Ovary (tissue), 3 donors: ENCODE data around the gene ERVFRD-1.

ENCODE experiments used
- EP300 ChIP-seq: sonication (generic); formaldehyde crosslinking; IDR thresholded peaks from one replicate; pipeline ENCODE4 v1.6.1; 2017; ENCODE audit warnings: antibody characterized with exemption
- POLR2A ChIP-seq: fragments of 450-650 bp; IDR thresholded peaks from one replicate; pipeline ENCODE4 v1.6.1; 2017; ENCODE audit warnings: antibody characterized with exemption, mild to moderate bottlenecking, moderate library complexity
- TF ChIP-seq, protein P1 (sequence below), 3 donors: fragments of 450-650 bp in 2 of 3; fragments of 200-600 bp in 1 of 3; IDR thresholded peaks; one replicate each; pipeline versions ENCODE4 v1.5.1 to v1.8.0; 2016 to 2022; ENCODE audit warnings: antibody characterized with exemption in 3 of 3, mild to moderate bottlenecking in 1 of 3
- donor health status: DM: no; HTN: no; CAD: no.

DNA sequence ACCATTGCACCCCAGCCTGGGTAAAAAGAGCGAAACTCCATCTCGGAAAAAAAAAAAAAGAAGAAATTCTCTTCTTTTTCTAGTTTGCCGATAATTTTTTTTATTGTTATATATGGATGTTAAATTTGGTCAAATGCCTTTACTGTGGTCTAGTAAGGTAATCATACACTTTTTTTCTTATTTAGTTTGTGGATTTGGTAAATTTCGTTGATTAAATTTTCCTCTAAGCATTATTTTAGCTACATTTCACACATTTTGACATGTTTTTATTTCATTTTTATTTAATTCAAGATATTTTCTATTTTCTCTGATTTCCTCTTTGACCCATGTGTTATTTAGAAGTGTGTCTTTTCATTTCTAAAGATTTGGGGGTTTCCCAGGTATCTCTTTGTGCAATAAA, 49.4 kb downstream of the ERVFRD-1 start:
- TF ChIP-seq EP300 (no peak), POLR2A (no peak)
- TF ChIP-seq, protein P1, sequence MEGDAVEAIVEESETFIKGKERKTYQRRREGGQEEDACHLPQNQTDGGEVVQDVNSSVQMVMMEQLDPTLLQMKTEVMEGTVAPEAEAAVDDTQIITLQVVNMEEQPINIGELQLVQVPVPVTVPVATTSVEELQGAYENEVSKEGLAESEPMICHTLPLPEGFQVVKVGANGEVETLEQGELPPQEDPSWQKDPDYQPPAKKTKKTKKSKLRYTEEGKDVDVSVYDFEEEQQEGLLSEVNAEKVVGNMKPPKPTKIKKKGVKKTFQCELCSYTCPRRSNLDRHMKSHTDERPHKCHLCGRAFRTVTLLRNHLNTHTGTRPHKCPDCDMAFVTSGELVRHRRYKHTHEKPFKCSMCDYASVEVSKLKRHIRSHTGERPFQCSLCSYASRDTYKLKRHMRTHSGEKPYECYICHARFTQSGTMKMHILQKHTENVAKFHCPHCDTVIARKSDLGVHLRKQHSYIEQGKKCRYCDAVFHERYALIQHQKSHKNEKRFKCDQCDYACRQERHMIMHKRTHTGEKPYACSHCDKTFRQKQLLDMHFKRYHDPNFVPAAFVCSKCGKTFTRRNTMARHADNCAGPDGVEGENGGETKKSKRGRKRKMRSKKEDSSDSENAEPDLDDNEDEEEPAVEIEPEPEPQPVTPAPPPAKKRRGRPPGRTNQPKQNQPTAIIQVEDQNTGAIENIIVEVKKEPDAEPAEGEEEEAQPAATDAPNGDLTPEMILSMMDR (IDR thresholded peaks at IDR 0.05) = no peak
